ENCODE data around the gene RHAG.
"Not testable (repeated sequence)": the region's sequence is repeated elsewhere in the genome, so short reads cannot be mapped to it uniquely, and the experiment has no call there.

GRCh38 chr6:49629485-49630088 is 7.1 kb downstream of the RHAG start:
- not testable (repeated sequence) for TF ChIP-seq ZBTB44, ZNF362 (tag by site-specific recombination; IDR thresholded peaks at IDR 0.05)

Measured in HEK293 (cell line).